ENCODE data around the gene ARHGEF33.

Gene ARHGEF33

DNA sequence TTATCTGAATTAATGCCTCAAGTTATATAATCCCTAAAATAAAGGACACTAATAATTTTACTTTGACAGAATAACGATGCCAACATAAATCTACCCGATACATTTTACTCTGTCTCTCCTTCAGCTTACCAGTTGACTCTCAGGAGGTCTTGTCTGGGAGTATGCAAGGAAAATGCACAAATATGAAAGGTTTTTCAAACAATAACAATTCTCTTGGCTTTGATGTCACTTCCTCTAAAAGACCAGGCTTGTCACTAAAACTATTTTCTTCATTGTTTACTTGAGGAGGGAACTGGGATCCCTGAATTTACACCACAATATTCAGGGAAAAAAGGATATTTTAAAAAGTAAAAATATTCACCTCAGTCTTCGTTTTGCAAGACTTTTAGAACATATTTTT, 134.0 kb downstream of the ARHGEF33 start:
- Histone ChIP-seq H3K27ac (ENCODE audit: low read depth, low read length) (no peak overlapping the region), H3K9me2 (replicated peaks; ENCODE audit: insufficient read depth, low read length) (no peaks in the 10 kb centered on the region), H3K4me2 (ENCODE audit: low read depth, low read length, poor library complexity, severe bottlenecking) (no peak overlapping the region), H2AFZ (ENCODE audit: low read depth, low read length, severe bottlenecking) (no peak overlapping the region), H3K4me3 (ENCODE audit: insufficient read depth, low read length, poor library complexity, severe bottlenecking) (no peak overlapping the region), H3K36me3 (ENCODE audit: low read length) (peaks cover 14% of the 10 kb centered on the region; the same call in 1 of the 2 replicates), H3K79me2 (ENCODE audit: insufficient read depth, low read length) (no peaks in the 10 kb centered on the region), H3F3A (ENCODE audit: insufficient read depth) (peaks cover 9% of the 10 kb centered on the region; the same call in 1 of the 2 replicates), H4K20me1 (ENCODE audit: low read depth, low read length) (no peaks in the 10 kb centered on the region), H3K27me3 (ENCODE audit: low read length) (no peaks in the 10 kb centered on the region), H3K9me3 (ENCODE audit: insufficient read depth, low read length) (no peaks in the 10 kb centered on the region), H3K9ac (ENCODE audit: low read length) (no peak overlapping the region)
- TF ChIP-seq, protein P1, sequence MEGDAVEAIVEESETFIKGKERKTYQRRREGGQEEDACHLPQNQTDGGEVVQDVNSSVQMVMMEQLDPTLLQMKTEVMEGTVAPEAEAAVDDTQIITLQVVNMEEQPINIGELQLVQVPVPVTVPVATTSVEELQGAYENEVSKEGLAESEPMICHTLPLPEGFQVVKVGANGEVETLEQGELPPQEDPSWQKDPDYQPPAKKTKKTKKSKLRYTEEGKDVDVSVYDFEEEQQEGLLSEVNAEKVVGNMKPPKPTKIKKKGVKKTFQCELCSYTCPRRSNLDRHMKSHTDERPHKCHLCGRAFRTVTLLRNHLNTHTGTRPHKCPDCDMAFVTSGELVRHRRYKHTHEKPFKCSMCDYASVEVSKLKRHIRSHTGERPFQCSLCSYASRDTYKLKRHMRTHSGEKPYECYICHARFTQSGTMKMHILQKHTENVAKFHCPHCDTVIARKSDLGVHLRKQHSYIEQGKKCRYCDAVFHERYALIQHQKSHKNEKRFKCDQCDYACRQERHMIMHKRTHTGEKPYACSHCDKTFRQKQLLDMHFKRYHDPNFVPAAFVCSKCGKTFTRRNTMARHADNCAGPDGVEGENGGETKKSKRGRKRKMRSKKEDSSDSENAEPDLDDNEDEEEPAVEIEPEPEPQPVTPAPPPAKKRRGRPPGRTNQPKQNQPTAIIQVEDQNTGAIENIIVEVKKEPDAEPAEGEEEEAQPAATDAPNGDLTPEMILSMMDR (IDR thresholded peaks at IDR 0.05; ENCODE audit: insufficient read depth, low read length, poor library complexity, severe bottlenecking): no peak
- TF ChIP-seq EZH2phosphoT487 (conservative IDR thresholded peaks at IDR 0.05; ENCODE audit: low read length): no peak

DNA sequence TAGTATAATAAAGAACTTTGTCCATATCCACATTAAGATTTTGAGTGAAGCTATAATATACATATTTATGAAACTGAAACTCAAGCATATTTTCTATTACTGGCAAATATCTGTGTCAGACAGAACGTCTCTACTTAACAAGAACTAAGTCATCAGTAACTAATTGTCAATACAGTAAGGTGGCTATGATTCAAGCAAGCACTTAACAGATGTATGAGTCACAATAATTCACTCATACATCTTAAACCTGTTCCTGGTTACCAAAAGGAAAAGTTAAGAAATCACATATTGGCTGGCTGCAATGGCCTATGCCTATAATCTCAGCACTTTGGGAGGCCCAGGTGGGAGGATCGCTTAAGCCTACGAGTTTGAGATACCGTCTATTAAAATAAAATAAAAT, 135.2 kb downstream of the ARHGEF33 start:
- Histone ChIP-seq H3K9me2 (replicated peaks; ENCODE audit: insufficient read depth, low read length) (no peaks in the 10 kb centered on the region), H3K9me3 (ENCODE audit: insufficient read depth, low read length) (no peaks in the 10 kb centered on the region), H3K27me3 (ENCODE audit: low read length) (no peaks in the 10 kb centered on the region), H3K27ac (ENCODE audit: low read depth, low read length) (no peak overlapping the region), H3K9ac (ENCODE audit: low read length) (no peak overlapping the region), H4K20me1 (ENCODE audit: low read depth, low read length) (no peaks in the 10 kb centered on the region), H3F3A (ENCODE audit: insufficient read depth) (peaks cover 9% of the 10 kb centered on the region; the same call in 1 of the 2 replicates), H3K4me2 (ENCODE audit: low read depth, low read length, poor library complexity, severe bottlenecking) (no peak overlapping the region), H3K36me3 (ENCODE audit: low read length) (peaks cover 14% of the 10 kb centered on the region; the same call in 1 of the 2 replicates), H3K79me2 (ENCODE audit: insufficient read depth, low read length) (no peaks in the 10 kb centered on the region), H3K4me3 (ENCODE audit: insufficient read depth, low read length, poor library complexity, severe bottlenecking) (no peak overlapping the region), H2AFZ (ENCODE audit: low read depth, low read length, severe bottlenecking) (no peak overlapping the region)
- no peak for TF ChIP-seq EZH2phosphoT487 (conservative IDR thresholded peaks at IDR 0.05; ENCODE audit: low read length)
- TF ChIP-seq, protein P1 (IDR thresholded peaks at IDR 0.05; ENCODE audit: insufficient read depth, low read length, poor library complexity, severe bottlenecking): no peak
